K562 (cell line): ENCODE data around the gene CDYL.

Source experiments
- ARID4B ChIP-seq: sonication (generic); formaldehyde crosslinking; IDR thresholded peaks from 2 replicates; pipeline ENCODE4 v1.8.0; 2022; ENCODE audit warnings: mild to moderate bottlenecking, missing genetic modification reagents
- EZH2 ChIP-seq: IDR thresholded peaks from 2 replicates; pipeline ENCODE4 v1.6.1; 2012; ENCODE audit warnings: low read depth, mild to moderate bottlenecking, inconsistent platforms, low read length, borderline replicate concordance
- MEF2D ChIP-seq: conservative IDR thresholded peaks from 2 replicates; pipeline ENCODE4 v1.6.1; 2016; ENCODE audit warnings: low read depth, missing genetic modification characterization, missing compliant biosample characterization
- NR2C1 ChIP-seq, 2 experiments: fragments of 450-650 bp; IDR thresholded peaks; 2 replicates each; pipeline ENCODE4 v1.6.1; 2017; ENCODE audit warnings: mild to moderate bottlenecking in 2 of 2, antibody characterized with exemption in 1 of 2, inconsistent platforms in 1 of 2, missing compliant biosample characterization in 1 of 2, missing genetic modification characterization in 1 of 2
- NR4A1 ChIP-seq, 2 experiments: fragments of 250-450 bp in 1 of 2; fragments of 450-650 bp in 1 of 2; sonication (Bioruptor Pico) in 1 of 2; IDR thresholded peaks; 2 replicates each; pipeline versions ENCODE4 v1.4.0 to v1.6.1; 2016 to 2020; ENCODE audit warnings: mild to moderate bottlenecking in 2 of 2, missing compliant biosample characterization in 1 of 2, missing genetic modification characterization in 1 of 2, moderate library complexity in 1 of 2
- ZBTB43 ChIP-seq: sonication (generic); formaldehyde crosslinking; IDR thresholded peaks from 2 replicates; pipeline ENCODE4 v1.8.0; 2023; ENCODE audit warnings: mild to moderate bottlenecking, missing genetic modification reagents
- ZNF24 ChIP-seq: fragments of 450-650 bp; IDR thresholded peaks from 2 replicates; pipeline ENCODE4 v1.6.1; 2016

GRCh38 chr6:4957521-4958231, 181.5 kb downstream of the CDYL start:
- no peak for TF ChIP-seq ARID4B
- TF ChIP-seq EZH2, result no peak
- TF ChIP-seq MEF2D, result no peak
- no peak for TF ChIP-seq ZBTB43 (CRISPR knock-in tag)
- no peak for TF ChIP-seq NR4A1 (CRISPR knock-in tag; IDR thresholded peaks at IDR 0.05)
- no peak for TF ChIP-seq NR4A1 (tag; IDR thresholded peaks at IDR 0.05)
- TF ChIP-seq NR2C1 (IDR thresholded peaks at IDR 0.05), result no peak
- TF ChIP-seq NR2C1 (tag; IDR thresholded peaks at IDR 0.05), result no peak
- no peak for TF ChIP-seq ZNF24
